Gastrocnemius medialis (tissue), 4 donors: Measurements from ENCODE around the gene ESPNL.

ENCODE experiments used
- CTCF ChIP-seq, 5 experiments: fragments of 450-650 bp in 3 of 5; fragments of 200-600 bp in 2 of 5; sonication (generic) in 2 of 5; IDR thresholded peaks in 4 of 5; conservative IDR thresholded peaks in 1 of 5; 1 replicate in 4 of 5; 2 replicates in 1 of 5; pipeline ENCODE4 v1.5.1; 2016 to 2019; ENCODE audit warnings: antibody characterized with exemption in 5 of 5, mild to moderate bottlenecking in 3 of 5, moderate library complexity in 3 of 5
- POLR2A ChIP-seq, 2 donors: fragments of 450-650 bp; IDR thresholded peaks; one replicate each; pipeline ENCODE4 v1.6.1; 2017; ENCODE audit warnings: antibody characterized with exemption in 2 of 2, mild to moderate bottlenecking in 2 of 2, moderate library complexity in 2 of 2

DNA sequence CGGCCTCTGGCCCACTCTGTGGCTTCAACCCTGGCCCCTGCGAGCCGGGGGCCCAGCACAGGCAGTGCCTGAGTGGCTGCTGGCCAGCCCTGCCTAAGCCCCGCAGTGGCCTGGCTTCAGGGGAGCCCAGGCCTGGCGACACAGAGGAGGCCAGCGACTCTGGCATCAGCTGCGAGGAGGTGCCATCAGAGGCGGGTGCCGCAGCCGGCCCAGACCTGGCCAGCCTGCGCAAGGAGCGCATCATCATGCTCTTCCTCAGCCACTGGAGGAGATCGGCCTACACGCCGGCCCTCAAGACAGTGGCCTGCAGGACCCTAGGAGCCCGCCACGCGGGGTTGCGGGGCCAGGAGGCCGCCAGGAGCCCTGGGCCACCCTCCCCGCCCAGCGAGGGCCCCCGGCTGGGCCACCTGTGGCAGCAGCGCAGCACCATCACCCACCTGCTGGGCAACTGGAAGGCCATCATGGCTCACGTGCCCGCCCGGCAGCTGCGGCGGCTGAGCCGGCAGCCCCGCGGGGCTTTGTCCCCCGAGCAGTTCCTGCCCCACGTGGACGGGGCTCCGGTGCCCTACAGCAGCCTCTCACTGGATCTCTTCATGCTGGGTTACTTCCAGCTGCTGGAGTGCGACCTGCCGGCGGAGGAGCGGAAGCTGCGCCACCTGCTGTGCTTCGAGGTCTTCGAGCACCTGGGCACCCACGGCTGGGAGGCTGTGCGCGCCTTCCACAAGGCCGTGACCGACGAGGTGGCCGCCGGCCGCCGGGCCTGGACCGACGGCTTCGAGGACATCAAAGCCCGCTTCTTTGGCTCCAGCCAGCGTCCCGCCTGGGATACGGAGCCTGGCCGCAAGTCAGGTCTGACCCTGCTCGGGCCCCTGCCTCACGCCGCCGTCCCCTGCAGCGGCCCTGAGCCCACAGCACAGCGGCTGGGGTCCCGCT is 30.8 kb downstream of the ESPNL start:
- TF ChIP-seq CTCF (IDR thresholded peaks at IDR 0.05 in 4 of 5, conservative IDR thresholded peaks at IDR 0.05 in 1 of 5) (no peak), POLR2A (IDR thresholded peaks at IDR 0.05) (no peak)
